HG03571 (cell line): Measurements from ENCODE around the gene PHF2.

Experiments used
- ATAC-seq: cut with Tn5 transposase; IDR thresholded peaks from one replicate; pipeline ENCODE4 v1.9.1; 2021; ENCODE audit not compliant: unreplicated experiment

Gene PHF2

DNA sequence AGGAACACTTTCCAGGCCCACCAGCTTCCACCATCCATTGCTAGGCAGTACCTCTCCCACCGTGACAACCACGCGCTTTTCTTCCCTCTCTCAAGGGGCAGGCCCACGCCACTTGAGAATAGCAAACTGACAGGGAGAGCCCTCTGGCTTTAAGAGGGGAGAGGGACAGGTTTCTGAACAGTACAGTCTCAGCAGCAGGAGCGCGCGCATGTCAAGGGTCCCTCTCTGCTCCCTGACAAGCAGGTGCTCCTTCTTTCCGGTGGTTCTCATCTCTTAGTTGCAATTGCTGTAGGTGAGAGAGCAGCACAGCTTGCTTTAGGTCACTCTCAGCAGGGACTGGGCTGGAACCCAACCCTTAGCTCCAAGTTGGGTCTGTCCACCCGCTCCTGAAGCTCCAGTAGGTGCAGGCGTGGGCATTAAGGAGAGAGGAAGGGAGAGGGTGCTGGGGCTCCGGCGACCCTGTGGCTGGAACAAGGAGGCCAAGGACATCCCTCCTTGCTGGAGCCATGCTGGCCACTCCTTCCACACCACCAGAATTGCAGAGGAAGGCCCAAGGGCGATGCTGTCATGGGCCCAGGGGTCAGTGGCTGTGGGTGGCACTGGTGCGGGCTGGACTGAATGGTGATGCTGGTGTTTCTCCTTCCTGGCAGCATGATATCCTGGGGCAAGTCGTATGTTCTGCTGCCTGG lies 9.0 kb upstream of the PHF2 start:
- no peak for ATAC-seq

DNA sequence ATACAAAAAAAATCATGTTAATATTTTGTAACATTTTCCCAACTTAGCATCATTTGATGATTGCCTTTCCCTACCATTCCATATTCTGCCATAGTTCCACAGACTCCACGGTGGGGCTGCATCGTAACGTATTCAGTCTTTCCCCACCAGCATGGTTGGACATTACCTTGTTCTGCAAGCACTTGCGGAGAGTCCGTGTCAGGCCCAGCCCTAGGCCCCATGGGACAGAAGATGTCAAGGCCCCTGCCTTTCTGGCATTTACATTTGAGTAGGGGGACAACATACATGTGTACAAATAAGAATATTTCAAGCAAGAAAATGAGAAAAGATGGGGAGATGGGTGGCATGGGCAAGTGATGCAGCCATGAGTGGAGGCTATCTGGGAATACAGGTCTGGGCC lies 8.2 kb upstream of the PHF2 start:
- no peak for ATAC-seq

DNA sequence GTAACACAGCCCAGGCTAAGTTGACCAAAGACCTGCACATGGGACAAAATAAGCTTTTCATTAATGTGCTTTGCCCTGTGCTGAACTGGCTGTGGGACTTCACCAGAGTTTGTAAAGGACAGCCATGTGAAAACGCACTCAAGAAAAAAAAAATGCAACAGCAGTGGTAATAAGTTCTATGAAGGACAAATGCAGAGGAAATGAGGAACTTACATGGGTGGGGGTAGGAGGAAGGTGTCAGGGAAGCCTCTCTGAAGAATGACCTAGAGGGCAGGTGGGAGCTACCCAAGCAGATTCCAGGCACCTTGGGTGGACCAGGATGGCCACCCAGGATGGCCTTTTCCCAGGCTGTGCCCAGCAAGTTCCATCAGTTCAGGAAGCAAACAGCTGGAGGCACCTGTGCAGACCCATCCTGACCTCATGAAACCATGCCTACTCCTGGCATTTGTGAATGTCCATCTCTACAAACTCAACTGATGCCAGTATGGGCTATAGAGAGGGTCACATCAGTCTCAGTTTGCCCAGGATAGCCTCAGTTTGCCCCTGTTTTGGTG lies 6.7 kb upstream of the PHF2 start:
- ATAC-seq = no peak

DNA sequence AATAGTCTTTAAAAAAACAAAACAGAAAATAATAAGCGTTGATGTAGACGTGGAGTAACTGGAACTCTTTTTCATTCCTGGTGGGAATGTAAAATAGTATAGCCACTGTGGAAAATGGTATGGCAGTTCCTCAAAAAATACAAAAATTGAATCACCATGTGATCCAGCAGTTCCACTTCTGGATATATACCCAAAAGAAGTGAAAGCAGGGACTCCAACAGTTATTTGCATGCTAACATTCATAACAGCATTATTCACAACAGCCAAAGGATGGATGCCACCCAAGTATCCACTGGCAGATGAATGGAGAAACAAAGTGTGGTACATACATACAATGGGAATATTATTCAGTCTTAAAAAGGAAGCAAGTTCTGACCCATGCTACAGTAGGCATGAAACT lies 4.2 kb upstream of the PHF2 start:
- ATAC-seq = no peak

DNA sequence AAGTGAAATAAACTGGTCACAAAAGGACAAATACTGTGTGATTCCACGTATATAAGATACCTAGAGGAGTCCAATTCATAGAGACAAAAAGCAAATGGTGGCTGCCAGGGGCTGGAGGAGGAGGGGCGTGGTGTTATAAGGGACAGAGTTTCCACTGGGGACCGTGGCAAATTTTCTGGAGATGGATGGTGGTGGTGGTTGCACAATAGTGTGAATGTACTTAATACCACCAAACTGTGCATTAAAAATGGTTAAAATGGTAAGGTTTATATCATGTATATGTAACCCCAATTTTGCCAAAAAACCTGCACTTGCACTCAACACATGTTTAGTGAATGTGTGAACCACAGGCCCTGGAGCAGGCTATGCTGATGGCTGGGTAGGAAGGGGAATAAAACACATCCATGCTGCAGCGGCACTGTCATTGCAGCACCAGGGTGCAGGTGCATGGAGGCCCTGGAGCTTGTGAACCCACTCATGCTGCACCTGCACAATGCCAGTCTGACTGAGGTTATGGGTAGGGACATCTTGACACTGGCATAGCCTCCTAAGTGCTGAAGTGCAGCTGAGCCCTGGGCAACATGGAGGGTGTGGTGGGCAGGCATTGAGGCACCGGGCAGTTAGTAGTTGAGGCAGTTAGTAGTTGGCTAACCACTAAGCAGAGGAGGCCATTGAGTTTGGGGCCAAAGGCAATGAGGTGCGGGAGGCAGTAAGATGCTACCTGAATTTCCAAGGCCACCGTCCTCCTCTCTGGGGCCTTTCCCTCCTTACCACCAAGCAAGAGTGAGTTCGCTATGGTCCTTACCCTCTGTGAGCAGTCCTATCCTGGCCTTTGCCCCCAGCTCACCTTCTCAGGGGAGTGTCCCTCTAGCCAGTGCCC lies 3.5 kb upstream of the PHF2 start:
- no peak for ATAC-seq

DNA sequence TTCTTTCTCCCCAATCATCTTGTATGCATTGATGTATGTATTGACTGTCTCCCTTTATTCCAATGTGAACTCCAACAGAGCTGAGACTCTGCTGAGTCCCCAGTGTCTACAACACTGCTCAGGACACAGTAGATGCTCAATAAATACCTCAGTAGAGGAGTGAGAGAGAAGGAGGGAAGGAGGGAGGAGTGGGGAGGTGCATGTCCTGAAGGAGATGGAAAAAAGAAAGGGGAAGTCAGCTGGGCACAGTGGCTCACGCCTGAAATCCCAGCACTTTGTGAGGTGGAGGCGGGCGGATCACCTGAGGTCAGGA lies 2.9 kb upstream of the PHF2 start:
- ATAC-seq = no peak

DNA sequence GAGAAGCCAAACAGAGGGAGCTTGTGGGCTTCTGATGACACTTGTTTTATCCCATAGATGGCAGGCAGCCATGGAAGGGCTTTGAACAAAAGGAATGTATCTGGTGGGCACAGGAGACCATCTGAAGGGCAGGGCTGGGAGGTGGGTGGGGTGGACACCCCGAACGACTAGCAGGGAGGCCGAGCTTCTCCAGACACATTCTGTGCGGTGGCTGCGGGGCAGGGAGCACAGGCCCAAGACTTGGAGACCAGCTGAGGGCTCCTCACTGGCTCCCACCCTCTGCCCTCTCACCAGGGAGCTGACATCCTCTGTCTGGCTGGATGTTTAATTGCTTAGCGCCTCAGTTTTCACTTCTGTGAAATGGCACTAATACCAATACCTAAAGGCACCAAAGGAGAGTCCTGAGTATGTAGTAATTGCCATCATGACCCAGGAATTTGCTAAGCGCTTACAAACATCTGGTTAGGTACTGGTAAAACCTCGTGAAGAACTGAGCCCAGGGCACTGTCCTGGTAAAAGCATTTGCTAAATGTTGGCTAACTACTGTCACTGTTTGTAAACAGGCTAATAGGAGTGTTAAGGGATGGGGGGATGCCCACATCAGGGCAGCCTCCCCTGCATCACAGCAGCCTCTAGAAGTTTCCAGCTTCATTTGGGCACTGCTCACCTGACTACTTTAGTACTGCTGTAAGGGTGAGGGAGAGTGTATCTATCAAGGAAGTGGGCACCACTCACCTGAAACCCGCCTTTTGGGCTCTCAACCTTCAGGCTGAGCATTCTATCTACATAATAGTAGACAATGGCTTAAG lies 2.1 kb upstream of the PHF2 start:
- ATAC-seq = no peak

DNA sequence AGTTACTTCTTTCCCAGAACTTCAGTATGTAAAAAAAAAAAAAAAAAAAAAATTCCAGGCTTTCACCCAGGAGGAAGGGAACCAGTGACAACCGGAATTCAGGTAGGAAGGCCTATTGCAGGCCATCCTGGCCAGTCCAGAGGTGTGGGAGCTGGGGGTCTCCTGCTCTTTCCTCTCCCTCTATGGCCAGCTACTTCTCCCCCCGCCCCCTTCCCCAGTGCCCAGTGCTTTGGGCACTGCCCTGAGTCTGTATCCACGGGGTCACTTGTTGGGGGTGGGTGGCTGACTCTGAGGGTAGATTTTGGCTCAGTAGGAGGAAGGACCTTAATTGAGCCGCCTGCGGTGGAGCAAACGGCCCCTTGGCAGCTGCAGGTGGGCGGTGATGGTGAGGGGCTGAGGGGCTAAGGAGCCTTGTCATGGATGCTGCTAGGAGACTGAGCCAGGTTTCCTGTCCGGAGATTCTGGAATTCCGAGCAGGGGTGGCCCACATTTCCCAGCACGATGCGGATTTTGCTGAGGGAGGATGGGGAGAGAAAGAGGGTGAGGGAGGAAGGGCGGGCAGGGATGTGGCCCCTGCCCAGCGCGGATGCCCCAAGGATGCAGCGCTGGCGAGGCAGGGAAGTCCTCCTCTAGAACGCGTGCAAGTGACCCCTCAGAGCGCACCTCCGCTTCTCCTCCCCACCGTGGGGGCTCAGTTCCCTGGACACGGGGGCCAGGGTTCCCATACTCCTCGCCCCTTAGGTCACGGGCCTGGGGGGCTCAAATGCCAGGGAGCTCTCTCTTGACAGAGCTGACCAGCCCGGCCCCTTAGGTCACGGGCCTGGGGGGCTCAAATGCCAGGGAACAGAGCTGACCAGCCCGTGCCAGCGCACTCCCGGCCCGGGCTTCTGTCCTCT lies 1.2 kb upstream of the PHF2 start:
- no peak for ATAC-seq

DNA sequence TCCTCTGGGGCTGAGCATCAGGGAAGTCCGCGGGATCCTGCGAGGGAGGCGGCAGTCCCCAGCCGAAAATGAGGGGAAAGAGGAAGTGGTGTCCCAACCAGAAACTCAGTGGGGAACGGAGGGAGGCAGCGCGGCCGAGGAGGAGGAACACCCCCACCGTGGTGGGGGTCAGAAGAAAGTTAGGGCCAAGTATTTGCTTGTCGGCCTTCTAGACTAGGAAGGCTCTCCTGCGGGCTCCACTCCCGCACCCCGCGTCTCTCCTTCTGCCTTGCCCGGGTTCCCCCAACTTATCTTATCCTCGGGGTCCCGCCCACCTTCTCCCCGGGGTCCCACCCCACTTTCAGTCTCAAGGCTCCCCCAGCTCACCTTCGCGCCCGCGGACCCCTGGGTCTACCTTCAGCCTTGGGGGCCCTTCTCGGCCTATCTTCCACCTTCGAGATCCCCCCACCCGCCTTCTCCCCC lies 557 bp upstream of the PHF2 start:
- no peak for ATAC-seq

DNA sequence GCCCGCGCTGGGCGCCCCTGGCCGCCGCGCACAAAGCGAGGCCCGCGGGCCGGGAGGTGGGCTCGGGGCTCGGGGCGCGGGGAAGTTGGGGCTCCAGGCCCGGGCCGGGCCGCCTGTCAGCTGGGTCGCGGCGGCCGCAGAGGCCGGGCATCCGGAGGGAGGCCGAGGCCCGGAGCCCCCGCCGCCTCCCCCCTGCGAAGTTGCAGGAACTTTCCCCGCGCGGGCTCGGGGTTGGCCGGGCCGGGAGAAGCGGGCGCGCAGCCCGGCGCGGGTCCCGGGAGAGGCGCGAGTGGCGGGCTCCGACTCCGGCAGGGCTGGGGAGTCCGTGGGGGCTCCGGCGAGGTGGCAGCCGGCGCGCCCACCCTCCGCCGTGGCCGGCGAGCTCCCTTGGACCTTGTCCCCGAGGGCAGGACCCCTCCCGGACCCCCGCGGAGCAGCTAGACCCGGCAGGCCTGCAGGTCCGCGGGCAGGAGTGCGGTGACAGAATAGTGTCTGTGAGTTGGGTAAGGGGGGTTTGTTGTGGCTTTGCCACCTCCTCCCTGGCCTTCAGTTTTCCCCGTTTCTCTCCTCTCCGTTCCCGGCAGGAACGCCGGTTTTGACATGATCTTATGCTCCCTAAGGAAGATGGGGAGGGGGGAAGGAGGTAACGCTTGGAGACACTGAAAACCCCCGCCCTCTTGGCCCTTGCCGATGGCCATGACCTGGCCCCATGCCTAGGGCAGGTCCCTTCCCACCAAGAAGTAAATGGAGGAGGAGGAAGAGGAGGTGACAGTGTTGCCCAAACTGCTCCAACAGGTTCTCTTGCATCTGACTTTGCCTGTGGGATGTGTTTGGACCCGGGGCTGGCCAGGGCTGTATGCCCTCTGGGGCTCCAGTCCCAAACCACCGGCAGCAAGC lies 942 bp downstream of the PHF2 start:
- ATAC-seq = no peak

DNA sequence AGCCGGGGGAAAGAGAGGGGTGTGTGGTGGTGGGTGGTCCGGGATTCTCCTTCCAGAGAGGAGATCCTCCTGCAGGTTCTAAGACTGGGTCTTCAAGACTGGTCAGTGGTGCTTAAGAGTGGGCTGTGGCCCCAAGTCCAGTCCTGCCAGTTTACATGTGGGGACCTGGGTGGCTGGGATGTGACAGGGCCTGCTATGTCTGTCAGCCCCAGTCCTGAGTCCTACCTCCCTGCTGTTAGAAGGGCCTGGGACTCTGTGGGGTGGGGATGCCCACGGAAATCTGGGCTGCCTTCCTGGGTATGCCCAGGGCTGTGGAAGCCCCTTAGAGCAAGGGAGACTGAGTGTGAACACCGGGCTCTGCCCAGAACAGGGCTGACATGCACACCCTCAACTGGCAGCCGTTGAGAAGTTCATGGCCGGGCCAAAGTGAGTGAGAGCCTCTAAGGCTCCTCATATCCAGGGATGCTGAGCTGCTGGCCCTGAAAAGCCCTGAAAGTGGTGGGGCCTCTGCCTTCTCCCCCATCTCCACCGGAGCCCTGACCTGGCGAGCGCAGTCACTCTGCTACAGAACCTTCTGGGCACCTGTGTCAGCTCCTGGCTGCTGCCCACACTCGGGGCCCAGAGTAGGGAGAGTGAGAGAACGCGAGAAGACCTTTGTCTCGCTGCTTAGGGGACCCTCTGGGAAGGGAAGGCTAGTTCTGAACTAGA lies 1.7 kb downstream of the PHF2 start:
- ATAC-seq = no peak

DNA sequence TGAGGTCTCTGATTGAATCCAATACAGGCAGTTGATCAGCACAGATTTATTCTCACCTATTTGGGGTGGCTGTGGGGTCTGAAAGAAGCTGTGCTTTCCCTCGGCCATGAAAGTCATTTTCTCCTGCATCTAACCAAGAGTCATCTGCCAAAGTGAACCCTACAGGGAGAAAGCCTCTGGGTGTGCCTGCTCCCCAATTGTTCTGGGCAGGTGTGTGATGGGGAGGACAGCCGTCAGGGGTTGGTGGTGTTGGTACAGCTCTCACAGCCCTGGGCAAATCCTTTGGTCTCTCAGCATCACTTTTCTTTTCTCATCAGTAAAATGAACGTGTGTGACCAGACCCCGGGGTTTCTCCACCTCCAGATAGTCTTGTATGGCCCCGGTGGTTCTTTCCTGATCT lies 2.5 kb downstream of the PHF2 start:
- no peak for ATAC-seq

DNA sequence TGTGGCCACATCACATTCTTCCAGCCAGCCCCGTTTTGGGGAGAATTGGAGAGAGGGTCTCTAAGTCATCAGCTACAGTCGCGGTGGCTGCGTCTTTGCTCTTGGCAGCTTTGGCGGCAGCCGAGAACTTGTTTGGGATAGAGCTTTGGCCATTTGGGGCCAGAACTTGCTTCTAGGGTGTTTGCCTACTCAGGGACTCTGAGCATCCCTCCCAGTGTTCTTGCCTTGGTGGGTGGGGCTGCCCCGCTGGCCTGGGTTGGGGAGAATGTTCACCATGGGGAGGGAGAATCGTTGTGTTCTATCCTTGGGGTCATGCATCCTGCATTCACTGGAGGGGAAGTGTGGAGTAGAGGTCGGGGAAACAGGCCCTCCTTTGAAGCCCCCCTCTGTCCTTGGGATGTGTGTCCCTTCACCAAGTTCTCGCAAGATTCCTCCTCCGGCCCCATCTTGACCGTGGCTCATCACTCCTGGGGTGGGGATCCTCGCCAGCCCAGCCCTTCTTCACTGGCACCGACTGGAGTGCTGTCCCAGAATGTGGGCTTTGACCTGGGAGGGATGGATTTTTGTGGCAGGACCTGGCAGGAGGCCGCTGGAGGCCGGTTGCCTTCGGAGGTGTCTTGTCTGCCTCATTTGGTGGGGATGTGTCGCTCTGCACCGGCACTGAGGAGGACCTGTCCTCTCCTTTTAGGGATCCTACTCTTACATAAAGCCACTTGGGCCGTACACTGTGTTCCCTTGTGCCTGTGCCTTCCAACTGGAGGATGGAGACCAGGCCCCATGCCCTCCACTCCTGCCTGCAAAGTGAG lies 3.5 kb downstream of the PHF2 start:
- no peak for ATAC-seq

DNA sequence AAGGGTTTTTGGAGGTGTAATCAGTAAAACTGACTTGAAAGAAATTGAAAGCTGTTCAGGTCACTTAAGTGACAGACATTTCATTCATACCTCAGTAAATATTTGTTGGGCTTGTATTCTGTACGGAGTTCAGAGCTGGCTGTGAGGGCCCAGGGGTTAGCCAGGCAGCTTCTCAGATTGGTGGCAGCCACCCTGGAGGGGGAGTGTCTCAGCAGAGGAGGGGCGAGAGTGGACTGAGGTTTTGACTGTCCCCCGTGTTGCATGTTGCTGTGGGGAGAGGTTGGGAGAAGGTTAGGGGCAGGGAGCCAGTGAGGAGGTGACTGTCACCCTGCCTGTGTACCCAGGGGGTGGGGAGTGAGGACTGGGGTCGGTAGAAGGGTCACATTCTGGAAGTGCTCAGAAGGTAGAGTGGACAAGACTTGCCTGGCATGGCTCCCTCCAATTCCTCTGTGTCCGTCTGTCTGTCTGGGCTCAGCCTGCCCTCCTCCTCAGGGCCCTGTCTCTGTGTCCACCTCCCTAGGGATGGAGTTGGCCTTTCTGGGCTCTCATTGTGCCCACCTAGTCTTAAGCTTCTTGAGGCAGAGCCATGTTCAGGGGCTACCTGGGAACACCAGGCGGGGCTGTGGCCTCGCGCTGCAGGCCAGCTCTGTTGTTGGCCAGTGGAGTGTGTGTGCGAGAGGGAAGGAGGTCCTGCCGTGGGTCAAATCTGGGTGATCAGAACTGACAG lies 4.4 kb downstream of the PHF2 start:
- no peak for ATAC-seq

DNA sequence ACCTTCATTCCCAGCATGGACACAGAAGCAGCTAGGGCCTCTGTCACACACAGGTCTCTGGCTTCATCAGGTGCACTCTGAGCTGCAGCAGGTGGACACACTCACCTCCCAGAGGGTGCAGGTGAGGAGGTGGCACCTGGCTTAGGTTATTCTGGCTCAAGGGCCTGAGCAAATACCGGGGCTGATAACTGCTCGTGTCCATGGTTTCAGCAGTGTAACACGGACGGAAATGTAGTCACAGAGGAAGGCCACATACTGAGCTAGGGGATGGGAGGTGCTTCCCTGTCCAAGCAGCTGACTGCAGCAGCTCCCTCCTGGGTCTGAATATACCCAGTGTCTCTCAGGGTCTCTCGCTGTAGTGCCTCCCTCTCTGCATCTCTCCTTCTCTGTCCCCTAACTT lies 5.7 kb downstream of the PHF2 start:
- ATAC-seq = no peak

DNA sequence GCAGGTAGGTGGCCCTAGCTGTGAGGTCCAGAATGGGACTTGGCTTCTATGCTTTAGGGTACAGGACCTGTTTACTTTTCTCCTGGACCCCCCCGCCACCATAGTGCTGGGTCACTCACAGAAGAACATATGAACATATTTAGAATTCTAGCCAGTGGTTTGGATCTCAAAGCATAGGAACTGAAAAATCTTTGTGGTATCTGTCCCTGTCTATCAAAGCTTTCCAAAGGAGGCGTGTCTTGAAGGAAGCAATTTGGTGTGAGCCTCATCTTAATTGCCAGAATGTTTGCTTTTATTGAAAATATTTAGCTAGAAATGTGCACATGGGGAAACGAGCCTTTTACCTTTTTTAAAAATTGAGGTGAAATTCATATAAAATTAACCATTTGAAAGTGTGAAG lies 6.2 kb downstream of the PHF2 start:
- ATAC-seq = no peak

DNA sequence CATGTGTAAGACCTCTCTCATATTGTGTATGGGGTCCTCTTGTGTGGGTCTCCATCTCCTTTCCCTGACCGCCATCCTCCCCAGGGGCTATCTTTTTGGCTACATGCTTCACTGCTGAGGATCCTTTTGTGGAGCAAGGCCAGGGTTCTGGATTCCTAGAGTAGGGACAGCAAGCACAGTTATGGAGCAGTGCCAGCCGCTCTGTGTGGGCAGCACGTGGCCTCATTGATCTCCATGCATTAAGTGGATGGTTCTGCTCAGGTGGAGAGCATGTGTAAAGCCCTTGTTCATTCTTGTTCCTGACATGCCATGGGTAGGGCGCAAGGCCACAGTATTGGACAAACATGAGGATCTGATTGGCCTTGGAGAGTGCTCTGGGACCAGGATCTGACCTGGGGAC lies 8.9 kb downstream of the PHF2 start:
- ATAC-seq = no peak
